ENCODE data around the gene DIO1.
"Not testable (repeated sequence)": the region's sequence is repeated elsewhere in the genome, so short reads cannot be mapped to it uniquely, and the experiment has no call there.

The DIO1 gene

DNA sequence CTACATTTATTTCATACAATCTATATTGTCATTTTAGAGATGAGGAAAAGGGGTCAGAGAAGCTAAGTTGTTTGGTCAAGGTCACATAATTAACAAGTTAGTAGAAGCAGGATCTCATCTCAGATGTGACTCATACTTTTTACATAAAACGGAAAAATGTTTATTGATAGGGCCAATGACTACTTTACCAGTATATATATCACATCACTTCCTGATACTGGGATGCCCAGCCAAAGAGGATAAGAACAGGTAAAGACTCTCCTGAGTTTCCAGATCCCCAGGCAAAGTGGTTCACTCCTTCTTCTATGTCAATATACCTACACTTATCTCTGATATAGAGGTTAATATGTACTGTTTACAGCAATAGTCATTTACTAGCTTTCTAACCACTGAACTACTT, 25.4 kb upstream of the DIO1 start:
- CTCF ChIA-PET: interaction anchor here (0.9 to 9.6 kb wide), 8 partner anchors 9 to 213 kb away, joined by 3 to 135 read pairs (median 7); no protein-coding TSS in a partner anchor

DNA sequence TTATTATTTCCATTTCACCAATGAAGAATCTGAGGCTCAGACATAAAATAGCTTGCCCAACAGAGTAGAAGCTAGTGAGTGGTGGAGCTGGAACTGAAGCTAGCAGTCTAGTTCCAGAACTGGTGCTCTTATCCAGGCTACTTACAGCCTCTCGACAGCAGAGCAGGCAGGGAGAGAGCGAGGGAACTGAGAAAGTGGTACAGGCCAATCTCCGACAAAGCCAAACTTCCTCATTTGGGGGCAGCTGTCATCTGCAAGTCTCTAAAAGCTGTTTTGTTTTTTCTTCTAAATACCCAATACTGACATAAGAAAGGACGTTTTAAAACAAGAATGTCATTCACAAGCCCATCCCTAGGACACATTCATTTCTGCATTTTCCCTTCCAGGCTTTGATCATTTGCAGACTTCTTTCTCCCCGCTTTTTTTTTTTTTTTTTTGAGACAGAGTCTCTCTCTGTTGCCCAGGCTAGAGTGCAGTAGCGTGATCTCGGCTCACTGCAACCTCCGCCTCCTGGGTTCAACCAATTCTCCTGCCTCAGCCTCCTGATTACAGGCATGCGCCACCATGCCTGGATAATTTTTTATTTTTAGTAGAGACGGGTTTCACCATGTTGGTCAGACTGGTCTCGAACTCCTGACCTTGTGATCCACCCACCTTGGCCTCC, 24.4 kb upstream of the DIO1 start:
- ChIA-PET CTCF (interaction anchor here (0.9 to 9.6 kb wide), 8 partner anchors 9 to 212 kb away, joined by 3 to 135 read pairs (median 7); no protein-coding TSS in a partner anchor), POLR2A (no interaction called here)
- TF ChIP-seq, protein P1, sequence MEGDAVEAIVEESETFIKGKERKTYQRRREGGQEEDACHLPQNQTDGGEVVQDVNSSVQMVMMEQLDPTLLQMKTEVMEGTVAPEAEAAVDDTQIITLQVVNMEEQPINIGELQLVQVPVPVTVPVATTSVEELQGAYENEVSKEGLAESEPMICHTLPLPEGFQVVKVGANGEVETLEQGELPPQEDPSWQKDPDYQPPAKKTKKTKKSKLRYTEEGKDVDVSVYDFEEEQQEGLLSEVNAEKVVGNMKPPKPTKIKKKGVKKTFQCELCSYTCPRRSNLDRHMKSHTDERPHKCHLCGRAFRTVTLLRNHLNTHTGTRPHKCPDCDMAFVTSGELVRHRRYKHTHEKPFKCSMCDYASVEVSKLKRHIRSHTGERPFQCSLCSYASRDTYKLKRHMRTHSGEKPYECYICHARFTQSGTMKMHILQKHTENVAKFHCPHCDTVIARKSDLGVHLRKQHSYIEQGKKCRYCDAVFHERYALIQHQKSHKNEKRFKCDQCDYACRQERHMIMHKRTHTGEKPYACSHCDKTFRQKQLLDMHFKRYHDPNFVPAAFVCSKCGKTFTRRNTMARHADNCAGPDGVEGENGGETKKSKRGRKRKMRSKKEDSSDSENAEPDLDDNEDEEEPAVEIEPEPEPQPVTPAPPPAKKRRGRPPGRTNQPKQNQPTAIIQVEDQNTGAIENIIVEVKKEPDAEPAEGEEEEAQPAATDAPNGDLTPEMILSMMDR (IDR thresholded peaks at IDR 0.05; ENCODE audit: control extremely low read depth, extremely low read depth, low read depth, missing control alignments): no peak
- peak; percentile 36 for DNase-seq (ENCODE audit: extremely low spot score)

More for the DNA sequence above, 25.4 kb upstream of the DIO1 start:
- POLR2A ChIA-PET: no interaction called here
- no peak for DNase-seq (ENCODE audit: extremely low spot score)
- TF ChIP-seq, protein P1 (IDR thresholded peaks at IDR 0.05; ENCODE audit: control extremely low read depth, extremely low read depth, low read depth, missing control alignments): no peak

DNA sequence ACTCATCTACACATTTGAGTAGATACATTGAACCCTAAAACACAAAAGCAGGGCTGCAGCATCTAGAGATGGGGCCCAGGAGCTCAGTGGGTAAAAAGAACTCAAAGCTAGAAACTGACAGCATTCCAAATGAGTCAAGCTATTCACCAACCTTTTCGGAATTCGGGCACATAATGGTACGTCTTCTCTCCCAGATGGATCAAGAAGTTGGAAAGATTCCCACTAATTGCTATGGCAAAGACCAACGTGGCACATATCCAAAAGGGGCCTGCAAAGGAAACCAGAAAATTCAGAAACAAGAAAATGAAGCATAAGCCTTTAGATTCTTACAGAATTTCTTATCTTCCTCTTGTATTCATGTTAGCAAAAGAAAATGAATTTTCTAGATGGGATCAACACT, 22.8 kb upstream of the DIO1 start:
- CTCF ChIA-PET: interaction anchor here (1.3 to 9.6 kb wide), 5 partner anchors 7 to 121 kb away, joined by 3 to 135 read pairs (median 21); no protein-coding TSS in a partner anchor
- TF ChIP-seq, protein P1 (IDR thresholded peaks at IDR 0.05; ENCODE audit: control extremely low read depth, extremely low read depth, low read depth, missing control alignments): no peak
- DNase-seq (ENCODE audit: extremely low spot score): no peak
- POLR2A ChIA-PET: no interaction called here

DNA sequence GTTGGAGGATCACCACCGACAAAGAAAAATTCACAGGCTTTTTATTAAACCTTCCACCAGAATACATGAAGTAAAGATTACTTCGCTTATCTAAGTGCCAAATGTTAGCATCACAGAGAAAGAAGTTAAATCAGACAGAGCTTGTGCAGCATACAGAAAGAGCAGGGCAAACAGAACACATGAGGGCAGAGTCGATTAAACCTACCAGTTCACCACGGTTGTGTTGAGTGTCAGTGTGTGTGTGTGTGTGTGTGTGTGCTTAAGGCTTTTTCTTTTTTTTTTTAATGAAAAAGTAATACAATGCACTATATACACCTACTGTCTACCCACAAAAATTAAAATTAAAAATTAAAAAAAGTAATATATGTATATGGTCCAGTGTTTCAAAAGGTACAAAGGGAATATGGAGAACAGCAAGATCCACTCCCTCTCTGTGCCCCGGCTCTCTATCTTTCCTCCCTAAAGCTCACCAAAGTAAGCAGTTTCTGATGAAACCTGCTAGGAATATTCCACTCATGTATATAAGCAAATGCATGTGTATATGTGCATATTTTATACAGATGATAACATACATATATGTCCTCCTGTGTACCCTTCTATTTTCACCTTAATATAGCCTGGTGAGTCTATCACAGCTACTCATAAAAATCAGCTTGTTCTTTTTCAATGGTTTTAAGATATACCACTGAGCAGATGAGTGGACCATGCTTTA, 22.1 kb upstream of the DIO1 start:
- CTCF ChIA-PET: interaction anchor here (0.9 to 9.6 kb wide), 6 partner anchors 6 to 120 kb away, joined by 3 to 135 read pairs (median 13); no protein-coding TSS in a partner anchor
- POLR2A ChIA-PET: no interaction called here
- TF ChIP-seq, protein P1 (IDR thresholded peaks at IDR 0.05; ENCODE audit: control extremely low read depth, extremely low read depth, low read depth, missing control alignments): no peak
- DNase-seq (ENCODE audit: extremely low spot score): no peak

DNA sequence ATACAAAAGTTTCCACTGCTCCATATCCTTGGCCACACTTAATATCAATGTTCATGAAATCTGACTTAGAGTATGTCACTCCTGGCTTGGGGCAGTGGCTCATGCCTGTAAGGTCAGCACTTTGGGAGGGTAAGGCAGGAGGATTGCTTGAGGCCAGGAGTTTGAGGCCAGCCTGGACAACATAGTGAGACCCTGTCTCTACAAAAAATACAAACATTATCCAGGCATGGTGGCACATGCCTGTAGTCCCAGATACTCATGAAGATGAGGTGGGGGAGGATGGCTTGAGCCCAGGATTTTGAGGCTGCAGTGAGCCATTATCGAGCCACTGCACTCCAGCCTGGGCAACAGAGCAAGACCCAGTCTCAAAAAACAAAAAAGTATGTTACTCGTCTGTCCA, 18.8 kb upstream of the DIO1 start:
- CTCF ChIA-PET: interaction anchor here (0.9 to 9.6 kb wide), 6 partner anchors 16 to 206 kb away, joined by 3 to 135 read pairs (median 5); partner anchors contain the start of gene IFT25
- POLR2A ChIA-PET: interaction anchor here (0.5 kb wide), 1 partner anchor 47 kb away, joined by 5 read pairs; no protein-coding TSS in a partner anchor
- DNase-seq (ENCODE audit: extremely low spot score): not testable (repeated sequence)

DNA sequence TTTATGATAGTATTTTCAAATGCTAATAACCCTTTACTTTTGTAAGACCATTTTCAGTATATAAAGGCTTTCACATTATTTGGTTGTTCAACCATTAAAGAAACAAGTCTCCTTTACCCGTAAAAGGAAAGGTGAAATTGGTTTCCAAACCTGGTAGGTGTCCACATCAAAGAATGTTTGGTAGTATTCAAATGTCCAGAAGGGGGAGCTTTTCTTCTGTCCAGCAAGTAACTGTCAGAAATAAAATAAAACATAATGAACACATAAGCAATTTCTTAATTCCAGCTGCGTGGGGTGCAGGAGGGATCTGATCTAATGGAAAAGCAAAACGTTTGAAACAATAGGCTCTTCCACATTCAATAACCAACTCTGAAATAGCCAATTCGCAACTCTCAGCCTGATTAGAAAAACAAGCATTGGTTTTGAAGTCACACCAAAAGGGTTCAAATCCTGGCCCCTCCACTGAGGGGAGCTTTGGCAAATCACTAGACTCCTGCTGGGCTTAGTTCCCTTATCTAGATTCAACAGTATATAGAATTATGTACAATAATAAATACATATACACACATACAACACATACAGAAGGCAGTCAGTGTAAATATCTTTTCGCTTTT, 15.4 kb upstream of the DIO1 start:
- POLR2A ChIA-PET: interaction anchor here (0.6 kb wide), 1 partner anchor 583 kb away, joined by 3 read pairs; no protein-coding TSS in a partner anchor
- peak; percentile 43 for DNase-seq (ENCODE audit: extremely low spot score)
- TF ChIP-seq, protein P1 (IDR thresholded peaks at IDR 0.05; ENCODE audit: control extremely low read depth, extremely low read depth, low read depth, missing control alignments): peak; percentile 47
- CTCF ChIA-PET: interaction anchor here (0.8 to 5.1 kb wide), 26 partner anchors 8 to 931 kb away, joined by 3 to 60 read pairs (median 6); partner anchors contain the start of genes DIO1, IFT25 and YIPF1

DNA sequence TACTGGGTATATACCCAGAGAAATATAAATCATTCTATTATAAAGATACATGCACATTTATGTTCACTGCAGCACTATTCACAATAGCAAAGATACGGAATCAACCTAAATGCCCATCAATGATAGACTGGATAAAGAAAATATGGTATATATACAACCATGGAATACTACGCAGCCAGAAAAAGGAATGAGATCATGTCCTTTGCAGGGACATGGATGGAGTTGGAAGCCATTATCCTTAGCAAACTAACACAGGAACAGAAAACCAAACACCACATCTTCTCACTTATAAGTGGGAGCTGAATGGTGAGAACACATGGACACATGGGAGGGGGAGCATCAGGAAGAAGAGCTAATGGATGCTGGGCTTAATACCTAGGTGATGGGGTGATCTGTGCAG, 12.1 kb upstream of the DIO1 start:
- DNase-seq (ENCODE audit: extremely low spot score); POLR2A ChIA-PET: not testable (repeated sequence)
- CTCF ChIA-PET: interaction anchor here (1.0 to 2.6 kb wide), 5 partner anchors 18 to 77 kb away, joined by 3 to 10 read pairs (median 5); no protein-coding TSS in a partner anchor

DNA sequence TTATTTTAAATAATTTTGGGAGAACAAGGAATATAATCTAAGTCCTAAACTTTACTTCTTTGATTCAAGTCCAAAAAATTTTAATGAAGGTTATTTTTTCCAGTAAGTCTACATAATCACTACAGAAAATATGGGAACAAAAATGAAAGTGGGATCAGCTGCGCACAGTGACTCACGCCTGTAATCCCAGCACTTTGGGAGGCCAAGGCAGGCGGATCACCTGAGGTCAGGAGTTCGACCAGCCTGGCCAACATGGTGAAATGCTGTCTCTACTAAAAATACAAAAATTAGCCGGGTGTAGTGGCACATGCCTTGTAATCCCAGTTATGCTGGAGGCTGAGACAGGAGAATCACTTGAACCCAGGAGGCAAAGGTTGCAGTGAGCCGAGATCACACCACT, 10.4 kb upstream of the DIO1 start:
- DNase-seq (ENCODE audit: extremely low spot score); POLR2A ChIA-PET: not testable (repeated sequence)
- CTCF ChIA-PET: interaction anchor here (1.1 to 1.4 kb wide), 2 partner anchors 45 to 76 kb away, joined by 4 read pairs; partner anchors contain the start of gene NDC1
